H1 (cell line): Measurements from ENCODE around the gene ZNF746. TPM values are rescaled to one million over a fixed set of nuclear protein-coding genes. Genes with fewer than 3 reads are reported as not detected.

Experiments used
- JUN ChIP-seq: IDR thresholded peaks from 2 replicates; pipeline ENCODE4 v1.6.1; 2011; ENCODE audit warnings: low read depth, mild to moderate bottlenecking, improper control_type of control experiment, low read length
- NRF1 ChIP-seq: IDR thresholded peaks from 2 replicates; pipeline ENCODE4 v1.6.1; 2011; ENCODE audit warnings: mild to moderate bottlenecking, low read depth, low read length, improper control_type of control experiment
- POLR2AphosphoS5 ChIP-seq: IDR thresholded peaks from 2 replicates; pipeline ENCODE4 v1.6.1; 2011; ENCODE audit warnings: low read depth, low read length
- RXRA ChIP-seq: IDR thresholded peaks from 2 replicates; pipeline ENCODE4 v1.6.1; 2011; ENCODE audit warnings: low read depth, mild to moderate bottlenecking, low read length, moderate library complexity; ENCODE audit not compliant: insufficient read depth
- polyA plus RNA-seq, 7 experiments: library from polyadenylated mRNA; depleted of rRNA in 3 of 7; stranded (reverse) in 5 of 7; unstranded in 2 of 7; fragments of >200 nt in 5 of 7; fragments of 200-250 nt in 2 of 7; gene quantifications; 1 replicate in 5 of 7; 2 replicates in 1 of 7; 4 replicates in 1 of 7; pipeline versions ENCODE4 v1.2.1 to v1.2.3, GENCODE V29; 2011 to 2013; ENCODE audit warnings: missing spikeins in 2 of 7, mixed read lengths in 2 of 7
- total RNA-seq: library from RNA; stranded (reverse); fragmentation: NEBNext Ultra II Directional; extraction: Animal tissue kit (Norgen Biotek cat#: 25700); gene quantifications from 2 replicates; pipeline ENCODE4 v1.2.1, GENCODE V29; 2021
- TF ChIP-seq, protein P1 (sequence below), 3 experiments: IDR thresholded peaks; 1 replicate in 2 of 3; 2 replicates in 1 of 3; pipeline versions ENCODE4 v1.5.1 to v1.6.1; 2011; ENCODE audit warnings: low read length in 3 of 3, mild to moderate bottlenecking in 3 of 3, inconsistent platforms in 2 of 3, low read depth in 1 of 3, moderate library complexity in 1 of 3; ENCODE audit not compliant: insufficient read depth in 1 of 3; ENCODE audit errors: control extremely low read depth in 1 of 3
- TF ChIP-seq, protein P2 (sequence below): IDR thresholded peaks from 2 replicates; pipeline ENCODE4 v1.6.1; 2011; ENCODE audit warnings: low read depth, mild to moderate bottlenecking, low read length; ENCODE audit not compliant: insufficient read depth
- TF ChIP-seq, protein P3 (sequence below): IDR thresholded peaks from 2 replicates; pipeline ENCODE4 v1.6.1; 2012; ENCODE audit warnings: low read length, inconsistent platforms

The ZNF746 gene
- total and polyA plus RNA-seq, 2 of the 8 experiments (the other 6 are each of a cell fraction or from before 2014, with no cell fraction given), result 7.5 to 15.6 TPM

DNA sequence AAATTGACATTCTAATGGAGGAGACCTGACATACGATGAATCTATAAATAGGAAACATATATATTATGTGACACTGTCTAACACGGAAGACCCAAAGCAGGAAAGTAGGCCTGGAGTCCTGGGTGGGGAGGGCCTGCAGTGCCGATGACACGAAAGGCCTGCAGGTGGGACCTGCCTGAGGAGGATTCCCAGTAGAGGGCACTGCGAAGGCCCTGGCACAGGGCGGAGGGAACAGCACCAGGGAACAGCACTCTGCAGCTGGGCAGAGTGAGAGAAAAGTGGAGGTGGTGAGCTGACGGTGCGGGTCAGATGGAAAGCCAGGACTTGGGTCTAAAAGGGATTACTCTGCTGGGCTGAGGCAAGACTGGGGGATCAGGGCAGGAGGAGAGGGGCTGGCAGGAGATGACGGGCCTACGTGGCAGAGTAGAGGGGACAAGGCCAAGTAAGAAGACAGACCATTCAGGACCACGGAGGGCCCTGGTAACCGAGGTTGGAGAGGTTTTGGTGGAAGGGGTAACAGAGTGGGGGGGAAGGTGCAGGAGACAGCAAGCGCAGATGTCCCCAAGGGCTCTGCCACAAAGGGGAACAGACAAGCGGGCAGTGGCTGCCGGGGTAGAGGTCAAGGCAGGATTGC lies 8.1 kb downstream of the ZNF746 start (continued):
- TF ChIP-seq, protein P1, sequence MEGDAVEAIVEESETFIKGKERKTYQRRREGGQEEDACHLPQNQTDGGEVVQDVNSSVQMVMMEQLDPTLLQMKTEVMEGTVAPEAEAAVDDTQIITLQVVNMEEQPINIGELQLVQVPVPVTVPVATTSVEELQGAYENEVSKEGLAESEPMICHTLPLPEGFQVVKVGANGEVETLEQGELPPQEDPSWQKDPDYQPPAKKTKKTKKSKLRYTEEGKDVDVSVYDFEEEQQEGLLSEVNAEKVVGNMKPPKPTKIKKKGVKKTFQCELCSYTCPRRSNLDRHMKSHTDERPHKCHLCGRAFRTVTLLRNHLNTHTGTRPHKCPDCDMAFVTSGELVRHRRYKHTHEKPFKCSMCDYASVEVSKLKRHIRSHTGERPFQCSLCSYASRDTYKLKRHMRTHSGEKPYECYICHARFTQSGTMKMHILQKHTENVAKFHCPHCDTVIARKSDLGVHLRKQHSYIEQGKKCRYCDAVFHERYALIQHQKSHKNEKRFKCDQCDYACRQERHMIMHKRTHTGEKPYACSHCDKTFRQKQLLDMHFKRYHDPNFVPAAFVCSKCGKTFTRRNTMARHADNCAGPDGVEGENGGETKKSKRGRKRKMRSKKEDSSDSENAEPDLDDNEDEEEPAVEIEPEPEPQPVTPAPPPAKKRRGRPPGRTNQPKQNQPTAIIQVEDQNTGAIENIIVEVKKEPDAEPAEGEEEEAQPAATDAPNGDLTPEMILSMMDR (IDR thresholded peaks at IDR 0.05; ENCODE audit: control extremely low read depth in 1 of 3, insufficient read depth in 1 of 3, low read depth in 1 of 3, low read length in 3 of 3), result peak; percentile 71 to 84 (median 71)
- TF ChIP-seq RXRA, result no peak
- TF ChIP-seq JUN, result no peak
- TF ChIP-seq, protein P2, sequence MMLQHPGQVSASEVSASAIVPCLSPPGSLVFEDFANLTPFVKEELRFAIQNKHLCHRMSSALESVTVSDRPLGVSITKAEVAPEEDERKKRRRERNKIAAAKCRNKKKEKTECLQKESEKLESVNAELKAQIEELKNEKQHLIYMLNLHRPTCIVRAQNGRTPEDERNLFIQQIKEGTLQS, result no peak
- TF ChIP-seq, protein P3, sequence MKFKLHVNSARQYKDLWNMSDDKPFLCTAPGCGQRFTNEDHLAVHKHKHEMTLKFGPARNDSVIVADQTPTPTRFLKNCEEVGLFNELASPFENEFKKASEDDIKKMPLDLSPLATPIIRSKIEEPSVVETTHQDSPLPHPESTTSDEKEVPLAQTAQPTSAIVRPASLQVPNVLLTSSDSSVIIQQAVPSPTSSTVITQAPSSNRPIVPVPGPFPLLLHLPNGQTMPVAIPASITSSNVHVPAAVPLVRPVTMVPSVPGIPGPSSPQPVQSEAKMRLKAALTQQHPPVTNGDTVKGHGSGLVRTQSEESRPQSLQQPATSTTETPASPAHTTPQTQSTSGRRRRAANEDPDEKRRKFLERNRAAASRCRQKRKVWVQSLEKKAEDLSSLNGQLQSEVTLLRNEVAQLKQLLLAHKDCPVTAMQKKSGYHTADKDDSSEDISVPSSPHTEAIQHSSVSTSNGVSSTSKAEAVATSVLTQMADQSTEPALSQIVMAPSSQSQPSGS, result no peak
- TF ChIP-seq POLR2AphosphoS5, result no peak
- TF ChIP-seq NRF1, result no peak
